NOMO-1 treated with DMSO at 0.1 percent for 48 hours (cell line): ENCODE results near the gene DOCK4.
"Not testable (repeated sequence)": the region's sequence is repeated elsewhere in the genome, so short reads cannot be mapped to it uniquely, and the experiment has no call there.

Experiments
- DNase-seq: peaks from one replicate; lab custom pipeline; 2025; ENCODE audit not compliant: unreplicated experiment; lab: John Stamatoyannopoulos, UW

The DOCK4 gene

GRCh38 chr7:111918461-111918860 is 287.7 kb downstream of the DOCK4 start:
- no peak for DNase-seq

GRCh38 chr7:111917404-111917803 is 288.8 kb downstream of the DOCK4 start:
- not testable (repeated sequence) for DNase-seq

GRCh38 chr7:111914291-111914690 is 291.9 kb downstream of the DOCK4 start:
- DNase-seq: no peak

GRCh38 chr7:111911166-111911961 is 294.8 kb downstream of the DOCK4 start:
- no peak for DNase-seq

- no peak for DNase-seq
Measured at GRCh38 chr7:111910656-111911055, 295.5 kb downstream of the DOCK4 start.

- not testable (repeated sequence) for DNase-seq
Measured at GRCh38 chr7:111908673-111909072, 297.5 kb downstream of the DOCK4 start.

GRCh38 chr7:111903797-111904196 is 302.4 kb downstream of the DOCK4 start:
- no peak for DNase-seq

- DNase-seq: no peak
Measured at GRCh38 chr7:111903016-111903415, 303.2 kb downstream of the DOCK4 start.

- DNase-seq: no peak
Measured at GRCh38 chr7:111900283-111900682, 305.9 kb downstream of the DOCK4 start.

GRCh38 chr7:111895049-111895448 is 311.1 kb downstream of the DOCK4 start:
- no peak for DNase-seq

- no peak for DNase-seq
Measured at GRCh38 chr7:111894518-111894917, 311.7 kb downstream of the DOCK4 start.

- DNase-seq: no peak
Measured at GRCh38 chr7:111893190-111893589, 313.0 kb downstream of the DOCK4 start.

GRCh38 chr7:111892588-111892987 is 313.6 kb downstream of the DOCK4 start:
- DNase-seq: no peak

- DNase-seq: no peak
Measured at GRCh38 chr7:111887734-111888133, 318.5 kb downstream of the DOCK4 start.

- no peak for DNase-seq
Measured at GRCh38 chr7:111886233-111886632, 320.0 kb downstream of the DOCK4 start.

GRCh38 chr7:111883241-111883640 is 323.0 kb downstream of the DOCK4 start:
- DNase-seq: no peak

GRCh38 chr7:111878785-111879184 is 327.4 kb downstream of the DOCK4 start:
- DNase-seq: no peak

GRCh38 chr7:111877931-111878330 is 328.3 kb downstream of the DOCK4 start:
- no peak for DNase-seq

GRCh38 chr7:111873963-111874690 is 332.1 kb downstream of the DOCK4 start:
- DNase-seq: no peak

- DNase-seq: no peak
Measured at GRCh38 chr7:111873326-111873646, 332.9 kb downstream of the DOCK4 start.

GRCh38 chr7:111872450-111873325 is 333.5 kb downstream of the DOCK4 start:
- DNase-seq: no peak

- no peak for DNase-seq
Measured at GRCh38 chr7:111871283-111871682, 334.9 kb downstream of the DOCK4 start.
